HAP-1 (cell line): ENCODE data around the gene PLEKHM2.

Source experiments
- DNase-seq, 2 experiments: peaks; one replicate each; pipeline ENCODE4 v3.0.0-alpha.2; 2016 to 2020; ENCODE audit warnings: low spot score in 2 of 2
- H3K27me3 ChIP-seq: fragments of 250-450 bp; sonication (Bioruptor Pico); 2 replicates; pipeline ENCODE4 v1.5.1; 2020; ENCODE audit warnings: low read depth, mild to moderate bottlenecking, moderate library complexity
- H3K36me3 ChIP-seq: fragments of 250-450 bp; sonication (Bioruptor Pico); replicated peaks from 2 replicates; pipeline ENCODE4 v1.5.1; 2020; ENCODE audit warnings: mild to moderate bottlenecking
- H3K4me1 ChIP-seq: fragments of 250-450 bp; sonication (Bioruptor Pico); 2 replicates; pipeline ENCODE4 v1.5.1; 2020; ENCODE audit warnings: mild to moderate bottlenecking
- H3K4me3 ChIP-seq: fragments of 250-450 bp; sonication (Bioruptor Pico); 2 replicates; pipeline ENCODE4 v1.5.1; 2020; ENCODE audit warnings: mild to moderate bottlenecking, moderate library complexity
- H3K9me3 ChIP-seq: fragments of 250-450 bp; sonication (Bioruptor Pico); 2 replicates; pipeline ENCODE4 v1.5.1; 2020; ENCODE audit warnings: mild to moderate bottlenecking, moderate library complexity
- in situ Hi-C: fragments of 300-500 bp; cut with MboI; formaldehyde crosslinking; loops from 3 replicates; pipeline ENCODE4 v1.14.3; 2020; ENCODE audit warnings: low sequenced_read_pairs, inconsistent platforms, mixed read lengths

Gene PLEKHM2

GRCh38 chr1:15737324-15738319 is 53.5 kb downstream of the PLEKHM2 start:
- peaks cover 2% of the 10 kb centered on the region; the same call in 1 of the 2 replicates for H3K4me1 ChIP-seq
- H3K9me3 ChIP-seq, result no peaks in the 10 kb centered on the region
- in situ Hi-C loops, result no loop called here
- H3K27me3 ChIP-seq, result no peaks in the 10 kb centered on the region
- no peak for DNase-seq
- peaks cover 13% of the 10 kb centered on the region for H3K36me3 ChIP-seq
- no peak overlapping the region for H3K4me3 ChIP-seq

GRCh38 chr1:15738416-15739113 is 54.4 kb downstream of the PLEKHM2 start:
- H3K36me3 ChIP-seq, result peaks cover 4% of the 10 kb centered on the region
- in situ Hi-C loops, result no loop called here
- H3K4me3 ChIP-seq, result no peak overlapping the region
- H3K9me3 ChIP-seq, result no peaks in the 10 kb centered on the region
- H3K4me1 ChIP-seq, result peaks cover 2% of the 10 kb centered on the region; the same call in 1 of the 2 replicates
- H3K27me3 ChIP-seq, result no peaks in the 10 kb centered on the region
- no peak for DNase-seq

DNA sequence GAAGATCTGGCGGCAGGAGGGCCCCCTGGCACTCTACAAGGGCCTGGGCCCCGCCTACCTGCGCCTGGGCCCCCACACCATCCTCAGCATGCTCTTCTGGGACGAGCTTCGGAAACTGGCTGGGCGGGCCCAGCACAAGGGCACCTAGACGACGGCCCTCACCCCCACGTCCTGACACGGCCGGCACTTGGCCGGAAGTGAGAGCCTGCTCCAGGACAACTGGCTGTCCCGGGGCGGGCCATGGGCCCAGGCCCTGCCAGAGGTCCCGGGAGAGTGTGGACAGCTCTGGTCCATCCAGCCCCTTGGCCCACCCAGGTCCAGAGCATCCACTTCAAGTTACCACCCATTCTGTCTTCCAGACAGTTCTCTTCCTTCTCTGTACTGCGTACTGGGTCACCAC is 55.1 kb downstream of the PLEKHM2 start:
- DNase-seq, result no peak
- Histone ChIP-seq H3K9me3 (no peaks in the 10 kb centered on the region), H3K36me3 (no peaks in the 10 kb centered on the region; the same call in 1 of the 2 replicates), H3K4me1 (peaks cover 2% of the 10 kb centered on the region; the same call in 1 of the 2 replicates), H3K27me3 (no peaks in the 10 kb centered on the region), H3K4me3 (no peak overlapping the region)
- in situ Hi-C loops, result no loop called here

DNA sequence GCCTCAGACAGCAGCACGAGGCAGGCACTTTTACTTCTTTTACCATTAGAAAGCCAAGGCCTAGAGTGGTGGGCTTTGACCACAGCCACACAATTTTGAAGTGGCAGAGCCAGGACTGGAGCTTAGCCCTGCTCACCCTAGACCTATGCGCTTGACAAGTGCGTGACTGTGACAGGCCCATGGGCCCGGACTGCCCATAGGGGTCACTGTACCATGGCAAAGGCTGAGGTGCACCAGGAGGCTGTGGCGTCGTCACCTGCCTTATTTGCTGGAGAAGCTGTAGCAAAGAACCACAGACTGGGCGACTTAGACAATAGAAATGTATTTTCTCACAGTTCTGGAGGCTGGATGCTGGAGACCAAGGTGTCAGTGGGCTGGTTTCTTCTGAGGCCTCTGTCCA is 55.6 kb downstream of the PLEKHM2 start:
- Histone ChIP-seq H3K27me3 (no peaks in the 10 kb centered on the region), H3K4me3 (no peak overlapping the region), H3K4me1 (peaks cover 2% of the 10 kb centered on the region; the same call in 1 of the 2 replicates), H3K36me3 (no peaks in the 10 kb centered on the region), H3K9me3 (no peaks in the 10 kb centered on the region)
- in situ Hi-C loops, result no loop called here
- no peak for DNase-seq

GRCh38 chr1:15740924-15741850 is 57.1 kb downstream of the PLEKHM2 start:
- Histone ChIP-seq H3K27me3 (no peaks in the 10 kb centered on the region), H3K4me1 (peaks cover 2% of the 10 kb centered on the region; the same call in 1 of the 2 replicates), H3K9me3 (no peaks in the 10 kb centered on the region), H3K4me3 (no peak overlapping the region), H3K36me3 (no peaks in the 10 kb centered on the region)
- in situ Hi-C loops, result no loop called here
- DNase-seq, result peak; percentile 50 to 86

DNA sequence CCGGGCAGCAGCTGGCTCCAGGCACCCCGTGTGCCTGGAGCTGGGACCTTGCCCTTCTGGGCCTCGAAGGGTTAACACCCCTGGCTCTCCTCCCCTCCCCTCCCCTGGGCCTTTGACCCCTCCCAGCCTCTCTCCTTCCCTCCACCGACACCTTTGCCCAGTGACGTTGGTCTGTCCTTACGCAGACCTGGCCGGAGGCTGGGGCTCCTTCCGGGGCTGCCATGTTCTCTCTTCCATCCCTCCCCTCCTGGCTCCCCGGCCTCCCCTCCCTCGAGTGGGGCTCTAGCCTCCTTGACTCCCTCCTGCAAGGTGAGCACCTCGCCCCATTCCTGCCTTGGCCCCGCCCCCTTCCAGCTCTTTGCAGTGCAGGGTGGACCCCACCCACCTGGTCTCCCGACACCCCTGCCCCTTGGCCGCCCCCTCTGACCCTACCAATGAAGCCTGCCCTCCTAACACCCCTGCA is 58.2 kb downstream of the PLEKHM2 start, which contains the start of gene TMEM82:
Gene TMEM82 (plus strand): TSS at position 161 of the 463 bp plus-strand sequence. CDS start 61 bp downstream, at position 222.
- DNase-seq, result no peak
- H3K9me3 ChIP-seq, result no peaks in the 10 kb centered on the region
- peaks cover 2% of the 10 kb centered on the region; the same call in 1 of the 2 replicates for H3K4me1 ChIP-seq
- in situ Hi-C loops, result no loop called here
- H3K27me3 ChIP-seq, result no peaks in the 10 kb centered on the region
- no peaks in the 10 kb centered on the region for H3K36me3 ChIP-seq
- H3K4me3 ChIP-seq, result no peak within 1 kb of the TSS

GRCh38 chr1:15744122-15744679 is 60.1 kb downstream of the PLEKHM2 start:
- Histone ChIP-seq H3K36me3 (no peaks in the 10 kb centered on the region), H3K9me3 (no peaks in the 10 kb centered on the region), H3K4me3 (no peak overlapping the region), H3K27me3 (no peaks in the 10 kb centered on the region), H3K4me1 (peaks cover 2% of the 10 kb centered on the region; the same call in 1 of the 2 replicates)
- no peak for DNase-seq
- in situ Hi-C loops, result no loop called here

DNA sequence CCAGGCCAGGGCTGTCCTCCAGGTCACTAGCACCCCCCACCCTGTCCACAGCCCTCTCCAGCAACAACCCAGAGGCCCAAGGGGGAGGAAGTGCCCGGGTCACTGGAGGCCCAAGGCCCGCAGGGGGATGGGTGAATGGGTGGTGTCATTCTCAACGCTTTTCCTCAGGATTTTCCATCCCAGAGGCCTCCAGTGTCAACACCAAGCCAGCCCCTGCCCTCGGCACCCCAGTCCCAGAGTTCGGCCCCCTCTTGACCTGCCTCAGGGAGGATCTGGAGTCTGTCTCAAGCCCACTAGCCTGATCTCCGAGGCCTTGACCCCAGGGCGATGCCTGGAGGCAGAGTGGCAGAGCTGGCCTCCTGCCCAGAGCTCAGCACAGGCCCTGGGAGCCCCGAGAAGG is 63.3 kb downstream of the PLEKHM2 start:
- H3K27me3 ChIP-seq, result no peaks in the 10 kb centered on the region
- in situ Hi-C loops, result no loop called here
- H3K36me3 ChIP-seq, result no peaks in the 10 kb centered on the region
- H3K4me3 ChIP-seq, result no peak overlapping the region
- H3K9me3 ChIP-seq, result no peaks in the 10 kb centered on the region
- DNase-seq, result no peak
- no peaks in the 10 kb centered on the region for H3K4me1 ChIP-seq

- Histone ChIP-seq H3K4me1 (no peaks in the 10 kb centered on the region), H3K4me3 (no peak overlapping the region), H3K27me3 (no peaks in the 10 kb centered on the region), H3K9me3 (no peaks in the 10 kb centered on the region), H3K36me3 (no peaks in the 10 kb centered on the region)
- no peak for DNase-seq
- in situ Hi-C loops, result no loop called here
Observed at GRCh38 chr1:15748264-15748663, 64.1 kb downstream of the PLEKHM2 start.

GRCh38 chr1:15748690-15749398 is 64.7 kb downstream of the PLEKHM2 start:
- Histone ChIP-seq H3K27me3 (no peaks in the 10 kb centered on the region), H3K36me3 (no peaks in the 10 kb centered on the region), H3K4me1 (no peaks in the 10 kb centered on the region), H3K4me3 (no peak overlapping the region), H3K9me3 (no peaks in the 10 kb centered on the region)
- no peak for DNase-seq
- in situ Hi-C loops, result no loop called here

GRCh38 chr1:15749399-15750291 is 65.5 kb downstream of the PLEKHM2 start:
- in situ Hi-C loops, result no loop called here
- no peak overlapping the region for H3K4me3 ChIP-seq
- no peak for DNase-seq

More at GRCh38 chr1:15749399-15750291, 65.5 kb downstream of the PLEKHM2 start:
- no peaks in the 10 kb centered on the region for H3K27me3 ChIP-seq
- H3K9me3 ChIP-seq, result no peaks in the 10 kb centered on the region
- no peaks in the 10 kb centered on the region for H3K4me1 ChIP-seq
- no peaks in the 10 kb centered on the region for H3K36me3 ChIP-seq
